ENCODE measurements around the gene SLC15A4. TPM values are rescaled to one million over a fixed set of nuclear protein-coding genes. Genes with fewer than 3 reads are reported as not detected.
"Not testable (repeated sequence)": the region's sequence is repeated elsewhere in the genome, so short reads cannot be mapped to it uniquely, and the experiment has no call there.

SLC15A4 gene
- total RNA-seq, 2 donors from 2014 or later, result 14.4 to 16.0 TPM

DNA sequence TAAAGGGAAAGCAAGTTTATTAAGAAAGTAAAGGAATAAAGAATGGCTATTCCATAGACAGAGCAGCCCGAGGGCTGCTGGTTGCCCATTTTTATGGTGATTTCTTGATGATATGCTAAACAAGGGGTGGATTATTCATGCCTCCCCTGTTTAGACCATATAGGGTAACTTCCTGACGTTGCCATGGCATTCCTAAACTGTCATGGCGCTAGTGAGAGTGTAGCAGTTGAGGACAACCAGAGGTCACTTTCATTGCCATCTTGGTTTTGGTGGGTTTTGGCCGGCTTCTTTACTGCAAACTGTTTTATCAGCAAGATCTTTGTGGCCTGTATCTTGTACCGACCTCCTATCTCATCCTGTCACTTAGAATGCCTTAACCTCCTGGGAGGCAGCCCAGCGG, 26.0 kb upstream of the SLC15A4 start:
- intact Hi-C loops (cut with DNase I, micrococcal nuclease); ATAC-seq; DNase-seq: not testable (repeated sequence)

- no peak for ATAC-seq
- intact Hi-C loops (cut with DNase I, micrococcal nuclease), result no loop called here
- no peak for DNase-seq
These were observed 24.6 kb upstream of the SLC15A4 start for GRCh38 chr12:128848371-128848770.

- intact Hi-C loops (cut with DNase I, micrococcal nuclease); DNase-seq; ATAC-seq: not testable (repeated sequence)
These were observed 22.9 kb upstream of the SLC15A4 start for GRCh38 chr12:128846671-128847070.

GRCh38 chr12:128844031-128844635, 20.4 kb upstream of the SLC15A4 start:
- no peak for DNase-seq
- intact Hi-C loops (cut with DNase I, micrococcal nuclease), result no loop called here
- ATAC-seq, result no peak

DNA sequence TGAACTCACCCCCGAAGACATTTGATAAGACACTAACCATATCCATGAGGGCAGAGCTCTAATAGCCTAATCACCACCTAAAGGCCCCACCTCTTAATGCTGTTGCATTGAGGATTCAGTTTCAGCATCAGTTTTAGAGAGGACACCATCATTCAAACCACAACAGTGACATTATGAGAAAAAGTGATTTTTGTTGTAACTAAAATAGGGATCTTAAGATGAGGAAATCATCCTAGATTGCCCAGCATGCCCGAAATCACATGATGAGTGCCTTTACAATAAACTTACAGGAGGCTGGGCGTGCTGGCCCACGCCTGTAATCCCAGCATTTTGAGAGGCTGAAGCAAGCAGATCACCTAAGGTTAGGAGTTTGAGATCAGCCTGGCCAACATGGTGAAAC, 19.8 kb upstream of the SLC15A4 start:
- DNase-seq, result no peak
- no peak for ATAC-seq
- intact Hi-C loops (cut with DNase I, micrococcal nuclease), result no loop called here

DNA sequence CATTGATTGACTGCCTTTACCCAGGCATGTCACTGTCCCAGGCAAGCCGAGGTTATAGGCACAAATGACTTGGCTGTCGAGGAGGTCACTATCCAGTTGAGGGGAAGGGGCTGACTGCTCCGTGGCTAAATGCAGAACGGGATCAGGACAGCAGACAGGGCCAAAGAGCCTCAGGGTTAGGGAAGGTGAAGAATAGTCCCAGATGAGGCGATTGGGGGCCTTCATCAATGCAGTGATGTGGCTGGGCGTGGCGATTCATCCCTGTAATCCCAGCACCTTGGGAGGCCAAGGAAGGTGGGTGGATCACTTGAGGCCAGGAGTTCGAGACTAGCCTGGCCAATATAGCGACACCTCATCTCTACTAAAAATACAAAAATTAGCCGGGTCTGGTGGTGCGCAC, 18.8 kb upstream of the SLC15A4 start:
- ATAC-seq (no peak), DNase-seq (no peak)
- intact Hi-C loops (cut with DNase I, micrococcal nuclease), result no loop called here

DNA sequence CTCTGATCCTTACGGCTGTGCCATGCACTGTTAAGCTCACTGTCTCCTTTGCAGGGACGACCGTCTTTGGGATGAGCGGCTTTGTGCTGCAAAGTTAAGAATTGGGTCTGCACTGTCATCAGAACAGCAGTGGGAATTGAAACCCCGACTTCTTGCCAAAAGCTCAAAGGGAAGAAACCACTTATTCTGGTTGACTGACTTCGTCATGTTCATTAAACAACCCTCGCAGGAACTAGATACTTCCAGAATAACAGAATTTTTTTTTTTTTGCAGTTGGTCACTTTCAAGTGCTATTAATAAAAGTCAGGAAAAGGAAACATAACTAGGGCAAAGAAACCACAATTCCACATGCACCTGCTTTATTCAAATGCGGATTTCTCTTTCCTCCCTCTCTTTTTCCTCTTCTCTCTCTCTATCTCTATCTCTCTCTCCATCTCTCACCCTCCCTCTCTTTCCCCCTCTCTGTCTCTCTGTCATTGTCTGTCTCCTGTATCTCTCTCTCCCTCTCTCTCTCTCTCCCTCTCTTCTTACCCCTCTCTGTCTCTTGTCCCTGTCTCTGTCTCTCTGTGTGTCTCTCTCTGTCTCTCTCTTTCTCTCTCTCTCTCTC, 17.2 kb upstream of the SLC15A4 start:
- intact Hi-C loops (cut with DNase I, micrococcal nuclease), result no loop called here
- no peak for DNase-seq
- no peak for ATAC-seq

DNA sequence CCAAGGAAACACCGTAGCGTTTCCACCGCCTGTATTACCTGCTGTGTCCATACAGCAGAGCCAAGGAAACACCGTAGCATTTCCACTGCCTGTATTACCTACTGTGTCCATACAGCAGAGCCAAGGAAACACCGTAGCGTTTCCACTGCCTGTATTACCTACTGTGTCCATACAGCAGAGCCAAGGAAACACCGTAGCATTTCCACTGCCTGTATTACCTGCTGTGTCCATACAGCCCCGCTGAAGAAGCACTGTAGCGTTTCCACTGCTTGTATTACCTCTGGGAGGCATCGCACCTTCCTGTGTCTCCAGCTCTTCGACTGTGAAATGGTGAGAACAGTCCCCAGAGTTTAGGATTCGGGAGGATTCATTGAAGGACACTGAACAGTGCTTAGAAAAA, 16.1 kb upstream of the SLC15A4 start:
- ATAC-seq; intact Hi-C loops (cut with DNase I, micrococcal nuclease); DNase-seq: not testable (repeated sequence)

DNA sequence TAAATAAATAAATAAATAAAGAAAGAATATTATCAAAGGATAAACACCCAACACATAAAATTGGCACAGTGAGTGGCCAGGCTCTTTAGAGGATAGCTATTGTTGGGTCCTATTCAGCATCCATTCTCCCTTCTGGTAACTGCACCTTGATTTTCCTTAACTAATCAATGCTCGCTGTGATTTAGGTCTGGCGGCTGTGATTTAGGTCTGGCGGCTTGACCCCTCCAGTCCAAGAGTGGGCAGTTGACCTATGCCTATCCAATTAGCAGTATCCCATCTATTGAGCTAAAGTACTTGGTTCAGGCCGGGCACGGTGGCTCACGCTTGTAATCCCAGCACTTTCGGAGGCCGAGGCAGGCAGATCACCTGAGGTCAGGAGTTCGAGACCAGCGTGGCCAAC, 9.7 kb upstream of the SLC15A4 start:
- ATAC-seq, result no peak
- intact Hi-C loops (cut with DNase I, micrococcal nuclease), result no loop called here
- no peak for DNase-seq

DNA sequence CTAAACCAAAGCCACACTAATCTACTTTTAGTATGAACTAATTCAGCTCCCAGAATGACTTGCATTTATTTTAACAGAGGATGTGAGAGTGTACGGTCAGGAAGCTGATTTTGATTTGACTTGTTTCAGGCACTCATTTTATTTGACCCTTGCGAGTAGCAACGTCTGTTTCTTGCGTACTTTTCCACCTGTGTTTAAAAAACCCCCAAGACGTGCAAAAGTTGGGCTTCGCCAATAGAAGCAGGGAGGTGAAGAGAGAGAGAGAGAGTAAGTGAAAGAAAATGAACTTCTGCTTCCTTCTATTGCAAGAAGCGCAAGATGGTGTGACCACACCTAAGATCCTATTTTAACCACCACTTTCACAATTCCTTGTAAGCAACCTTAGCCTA, 6.7 kb upstream of the SLC15A4 start:
- DNase-seq (no peak), ATAC-seq (no peak)
- intact Hi-C loops (cut with DNase I, micrococcal nuclease), result no loop called here

DNA sequence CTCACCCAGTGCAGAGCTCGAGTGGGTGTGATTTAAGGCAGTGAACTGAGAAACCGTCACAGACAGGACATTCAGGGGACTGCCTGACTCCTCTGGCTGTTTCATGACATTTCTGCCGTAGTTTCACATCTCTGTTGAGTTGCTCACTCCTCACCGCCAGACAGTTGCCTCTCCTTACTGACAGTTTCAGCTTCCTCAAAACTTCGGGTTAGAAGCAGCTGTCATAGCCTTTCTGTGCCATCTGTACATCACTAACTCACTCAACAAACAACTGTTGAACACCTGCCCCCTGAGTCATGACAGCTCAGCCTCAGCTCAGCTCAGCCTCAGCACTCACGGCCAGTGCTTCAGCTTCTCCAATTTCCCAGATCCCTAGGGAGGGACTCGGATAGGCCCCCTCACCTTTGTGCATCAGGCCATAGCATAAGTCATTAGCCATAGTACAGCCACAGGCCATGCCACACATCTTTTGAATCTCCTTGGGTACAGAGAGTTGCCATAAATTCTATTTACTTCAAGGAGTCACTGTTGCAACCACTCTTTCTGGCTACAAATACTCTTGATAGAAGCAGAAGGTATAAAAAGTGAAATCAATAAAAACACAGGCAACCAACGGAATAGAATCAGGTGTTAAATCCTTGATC, 6.2 kb upstream of the SLC15A4 start:
- ATAC-seq (peak; percentile 5), DNase-seq (no peak)
- intact Hi-C loops (cut with DNase I, micrococcal nuclease), result no loop called here

DNA sequence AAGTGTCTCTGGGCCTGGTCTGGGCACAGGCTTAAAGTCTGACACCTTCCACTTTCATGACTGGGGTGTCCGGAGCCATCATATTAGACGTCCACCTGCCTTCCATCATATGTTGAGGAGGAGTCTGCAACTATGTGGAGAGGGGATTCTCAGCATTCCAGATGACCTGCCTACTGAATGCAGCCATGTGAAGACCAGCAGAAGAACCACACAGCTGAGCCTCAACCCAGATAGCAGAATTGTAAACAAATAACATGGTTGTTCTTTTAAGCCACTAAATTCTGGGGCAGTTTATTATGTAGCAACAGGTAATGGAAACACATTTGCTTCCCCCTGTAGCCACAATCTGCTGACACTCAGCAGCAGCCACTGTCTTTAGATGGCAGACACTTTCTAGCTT, 4.0 kb upstream of the SLC15A4 start:
- no peak for DNase-seq
- intact Hi-C loops (cut with DNase I, micrococcal nuclease), result no loop called here
- no peak for ATAC-seq

GRCh38 chr12:128825835-128826234, 2.1 kb upstream of the SLC15A4 start:
- intact Hi-C loops (cut with DNase I, micrococcal nuclease), result no loop called here
- ATAC-seq, result no peak
- DNase-seq, result no peak

DNA sequence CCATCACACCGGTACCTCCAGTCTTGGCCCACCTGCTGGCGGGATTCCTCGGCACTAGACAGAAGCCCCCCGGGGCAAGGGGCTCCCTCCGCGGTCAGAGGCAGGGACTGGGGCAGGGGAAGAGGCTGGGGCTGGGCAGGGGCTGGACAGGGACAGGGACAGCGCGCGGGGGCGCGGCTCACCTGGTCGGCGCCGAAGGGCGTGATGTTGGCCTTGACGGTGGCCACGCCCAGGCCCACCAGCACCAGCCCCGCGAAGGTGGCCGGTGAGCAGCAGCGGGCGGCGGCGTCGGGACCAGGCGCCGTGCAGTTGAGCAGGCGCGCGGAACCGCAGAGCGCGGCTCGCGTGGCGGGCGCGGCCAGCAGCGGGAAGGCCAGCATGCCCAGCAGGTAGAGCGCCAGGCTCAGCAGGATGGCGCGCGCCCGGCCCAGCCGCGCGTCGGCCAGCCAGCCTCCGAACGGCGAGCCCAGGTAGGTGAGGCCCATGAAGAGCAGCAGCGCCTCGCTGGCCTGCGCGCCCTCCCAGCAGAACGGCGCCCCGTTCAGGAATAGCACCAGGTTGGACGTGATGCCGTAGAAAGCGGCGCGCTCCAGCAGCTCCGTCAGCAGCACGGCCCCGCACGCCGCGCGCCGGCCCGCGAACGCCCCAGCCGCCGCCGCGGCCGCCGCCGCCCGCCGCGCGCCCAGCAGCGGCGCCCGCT, 392 bp downstream of the SLC15A4 start:
- DNase-seq, result peak; percentile 34 to 65
- ATAC-seq, result peak; percentile 47
- intact Hi-C loops (cut with DNase I, micrococcal nuclease), result no loop called here

GRCh38 chr12:128820723-128821432, 2.9 kb downstream of the SLC15A4 start:
- no peak for ATAC-seq
- DNase-seq, result peak; percentile 48 to 59
- intact Hi-C loops (cut with DNase I, micrococcal nuclease), result no loop called here

- ATAC-seq (no peak), DNase-seq (no peak)
- intact Hi-C loops (cut with DNase I, micrococcal nuclease), result no loop called here
These were observed 3.5 kb downstream of the SLC15A4 start for GRCh38 chr12:128820253-128820652.

- ATAC-seq, result no peak
- DNase-seq, result no peak
- intact Hi-C loops (cut with DNase I, micrococcal nuclease), result no loop called here
These were observed 4.2 kb downstream of the SLC15A4 start for GRCh38 chr12:128819293-128820144.
